Measurements from ENCODE around the gene ECE2. TPM values are rescaled to one million over a fixed set of nuclear protein-coding genes. Genes with fewer than 3 reads are reported as not detected.

ECE2 gene
- total RNA-seq, 1 donor = not detected

- TF ChIP-seq CTCF (IDR thresholded peaks at IDR 0.05; ENCODE audit: insufficient read depth, low read depth, low read length) = no peak
- no peak overlapping the region for H3K4me3 ChIP-seq (ENCODE audit: low read depth, low read length)
- DNase-seq (ENCODE audit: low read depth) = no peak
Observed at GRCh38 chr3:184277366-184277765, 1.5 kb downstream of the ECE2 start.

GRCh38 chr3:184282941-184283340 is 7.1 kb downstream of the ECE2 start:
- no peak overlapping the region for H3K4me3 ChIP-seq (ENCODE audit: low read depth, low read length)
- no peak for DNase-seq (ENCODE audit: low read depth)
- TF ChIP-seq CTCF (IDR thresholded peaks at IDR 0.05; ENCODE audit: insufficient read depth, low read depth, low read length) = no peak

GRCh38 chr3:184283681-184284080 is 7.9 kb downstream of the ECE2 start:
- TF ChIP-seq CTCF (IDR thresholded peaks at IDR 0.05; ENCODE audit: insufficient read depth, low read depth, low read length) = no peak
- DNase-seq (ENCODE audit: low read depth) = no peak
- no peak overlapping the region for H3K4me3 ChIP-seq (ENCODE audit: low read depth, low read length)

GRCh38 chr3:184284696-184285095 is 8.9 kb downstream of the ECE2 start:
- peak; percentile 67 for DNase-seq (ENCODE audit: low read depth)
- TF ChIP-seq CTCF (IDR thresholded peaks at IDR 0.05; ENCODE audit: insufficient read depth, low read depth, low read length) = peak; percentile 56
- no peak overlapping the region for H3K4me3 ChIP-seq (ENCODE audit: low read depth, low read length)

GRCh38 chr3:184289426-184289938 is 13.7 kb downstream of the ECE2 start:
- peak; percentile 51 for DNase-seq (ENCODE audit: low read depth)
- peak; percentile 69 for TF ChIP-seq CTCF (IDR thresholded peaks at IDR 0.05; ENCODE audit: insufficient read depth, low read depth, low read length)
- H3K4me3 ChIP-seq (ENCODE audit: low read depth, low read length) = no peak overlapping the region

GRCh38 chr3:184290331-184290730 is 14.5 kb downstream of the ECE2 start:
- no peak for DNase-seq (ENCODE audit: low read depth)
- no peak for TF ChIP-seq CTCF (IDR thresholded peaks at IDR 0.05; ENCODE audit: insufficient read depth, low read depth, low read length)
- no peak overlapping the region for H3K4me3 ChIP-seq (ENCODE audit: low read depth, low read length)

GRCh38 chr3:184291044-184291737 is 15.4 kb downstream of the ECE2 start:
- no peak overlapping the region for H3K4me3 ChIP-seq (ENCODE audit: low read depth, low read length)
- DNase-seq (ENCODE audit: low read depth) = no peak
- TF ChIP-seq CTCF (IDR thresholded peaks at IDR 0.05; ENCODE audit: insufficient read depth, low read depth, low read length) = no peak

Data from fibroblast of villous mesenchyme (primary cell).